GM21381 (cell line): Measurements from ENCODE around the gene CASP5.
"Not testable (repeated sequence)": the region's sequence is repeated elsewhere in the genome, so short reads cannot be mapped to it uniquely, and the experiment has no call there.

ENCODE experiments used
- ATAC-seq: cut with Tn5 transposase; IDR thresholded peaks from one replicate; pipeline ENCODE4 v1.9.1; 2021; ENCODE audit warnings: mild to moderate bottlenecking, moderate library complexity; ENCODE audit not compliant: unreplicated experiment

CASP5 gene

DNA sequence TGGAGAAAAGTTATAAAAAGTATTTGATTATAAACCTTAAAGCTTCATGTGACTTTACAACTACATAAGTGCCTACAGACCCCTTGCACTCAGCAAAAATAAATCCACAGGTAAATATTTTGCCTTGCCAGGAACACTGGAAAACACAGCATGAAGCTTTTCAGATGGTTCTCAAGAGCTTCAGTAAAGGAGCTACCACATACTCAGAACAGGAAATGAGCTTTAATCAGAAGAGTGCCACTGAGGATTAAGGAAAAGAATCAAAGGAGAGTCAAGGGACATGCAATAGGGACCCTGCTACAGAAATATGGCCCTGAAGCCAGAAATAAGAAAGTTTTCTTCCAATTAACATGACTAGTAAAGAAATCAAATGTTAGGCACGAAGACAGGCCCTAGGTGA, 10.8 kb upstream of the CASP5 start:
- ATAC-seq = no peak

DNA sequence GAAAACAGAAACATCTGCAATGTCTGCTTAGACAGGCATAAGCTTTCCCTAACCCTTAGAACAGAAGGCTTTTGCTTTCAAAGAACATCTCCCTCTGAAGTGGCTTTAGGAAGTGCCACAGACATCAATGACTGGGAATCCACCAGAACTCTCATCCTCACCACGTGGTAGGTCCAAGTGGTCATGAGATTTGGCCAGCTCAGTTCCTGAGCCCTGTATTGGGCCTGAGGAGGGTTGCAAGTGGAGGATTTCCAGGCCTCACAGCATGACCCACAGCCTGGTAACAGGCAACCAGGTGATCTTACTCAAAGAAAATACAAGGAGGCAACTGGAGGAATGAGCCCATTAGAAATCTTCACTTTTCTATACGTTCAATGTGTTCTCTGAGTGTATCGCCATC, 10.4 kb upstream of the CASP5 start:
- ATAC-seq = no peak

DNA sequence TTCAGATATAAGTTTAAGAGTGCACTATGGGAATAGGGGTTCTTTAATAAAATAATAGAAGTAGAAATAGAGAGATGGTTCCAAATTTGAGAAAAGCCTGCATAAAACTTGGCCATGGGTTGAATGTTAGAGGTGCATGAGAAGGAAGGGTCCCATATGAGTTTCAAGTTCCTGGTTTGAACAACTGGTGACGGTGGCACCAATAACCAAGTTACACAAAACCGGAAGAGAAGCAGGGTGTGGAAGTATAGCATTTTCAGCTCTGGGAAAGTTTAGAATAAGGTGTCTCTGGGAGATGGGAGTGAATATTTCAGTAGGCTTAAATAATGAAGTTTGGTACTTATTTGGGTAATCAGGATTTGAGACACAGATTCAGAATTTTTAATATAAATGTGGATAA, 9.5 kb upstream of the CASP5 start:
- no peak for ATAC-seq

DNA sequence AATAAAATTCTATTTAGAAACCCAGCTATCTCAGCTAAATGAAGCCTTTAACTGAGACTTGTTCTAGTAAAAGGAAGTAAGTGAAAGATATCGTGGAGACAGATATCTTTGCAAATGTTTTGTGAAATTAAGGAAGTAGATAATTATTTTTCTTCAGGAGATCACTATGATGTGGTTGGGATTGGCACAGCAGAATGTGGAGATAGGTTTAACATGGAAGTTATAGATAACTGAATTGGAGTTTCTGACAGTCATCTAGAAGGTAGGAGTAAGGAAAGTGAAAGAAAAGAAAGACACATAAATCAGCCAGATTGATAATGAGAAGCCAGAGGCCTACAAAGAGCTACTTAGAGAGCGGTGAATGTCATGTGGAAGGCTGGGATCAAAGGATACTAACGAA, 4.7 kb upstream of the CASP5 start:
- ATAC-seq = no peak

DNA sequence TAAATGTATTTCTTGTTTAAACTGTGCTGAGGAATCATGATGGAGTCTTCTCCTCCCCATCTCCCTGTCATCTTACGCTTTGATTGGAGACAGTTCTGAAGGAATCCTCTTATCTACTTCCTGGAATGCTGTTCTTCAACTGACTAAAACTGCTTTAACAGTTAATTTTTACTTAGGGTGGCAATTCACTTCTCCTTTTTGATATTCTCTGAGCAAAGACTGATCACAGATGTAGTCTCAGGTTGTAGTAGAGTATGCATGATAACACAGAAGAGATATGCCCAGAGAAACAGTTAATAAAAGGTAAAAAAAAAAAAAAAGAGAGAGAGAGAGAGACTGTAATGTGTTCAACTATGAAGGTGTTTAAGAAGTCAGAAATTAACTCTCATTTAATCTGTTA, 1.4 kb upstream of the CASP5 start:
- no peak for ATAC-seq

DNA sequence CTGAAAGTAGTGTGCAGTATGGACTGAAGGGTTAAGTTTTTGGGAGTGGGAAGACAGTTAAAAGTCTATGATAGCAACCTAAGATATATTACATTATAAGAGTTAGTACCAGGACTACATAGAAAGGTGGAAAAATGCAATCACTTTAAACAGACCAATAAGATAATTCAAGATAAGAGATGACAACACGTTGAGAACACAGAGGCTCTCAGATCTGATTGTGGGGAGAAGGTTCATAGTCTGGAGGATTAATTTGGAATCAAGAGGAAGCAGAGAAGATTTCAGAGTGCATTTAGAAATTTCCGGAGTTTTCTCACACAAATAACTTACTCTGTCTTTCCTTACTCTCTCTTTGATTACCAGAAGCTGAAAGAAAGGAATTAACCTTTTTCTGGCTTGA, 441 bp downstream of the CASP5 start:
- no peak for ATAC-seq

DNA sequence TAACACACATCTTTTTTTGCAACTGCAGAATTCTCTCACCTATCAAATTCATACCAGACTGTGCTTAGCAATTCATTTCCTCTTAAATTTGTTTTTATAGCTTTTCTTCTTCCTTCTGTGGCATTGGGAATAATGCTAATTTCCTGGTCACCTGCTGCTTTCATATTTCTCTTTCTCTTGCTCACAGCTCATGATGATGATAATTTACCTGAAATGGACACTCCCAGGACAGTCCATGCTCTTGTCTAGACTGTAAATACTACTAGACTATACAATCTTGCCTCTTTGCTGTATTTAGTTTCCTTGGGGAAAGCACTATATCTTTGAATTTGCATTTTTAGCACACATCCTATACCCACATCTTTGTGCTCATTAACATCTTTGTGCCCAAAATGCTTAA, 15.5 kb downstream of the CASP5 start:
- no peak for ATAC-seq

DNA sequence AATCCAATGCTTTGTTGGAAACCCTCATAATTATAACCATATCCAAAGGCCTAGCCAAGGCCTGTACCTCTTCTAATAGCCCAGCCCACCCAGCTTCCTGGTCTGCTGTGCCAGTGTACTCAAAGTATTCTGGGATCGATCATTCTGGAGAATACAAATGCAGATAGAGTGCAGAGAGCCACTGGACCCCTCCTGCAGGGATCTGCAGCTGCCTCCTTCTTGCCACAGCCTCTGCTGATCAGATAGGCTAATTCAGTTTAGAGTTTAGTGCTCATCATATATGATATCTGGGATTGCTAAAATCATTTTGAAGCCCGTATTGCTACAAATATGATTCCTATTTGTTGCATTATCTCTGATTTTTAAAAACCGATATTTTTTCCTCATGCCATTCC, 17.5 kb downstream of the CASP5 start:
- ATAC-seq = no peak

DNA sequence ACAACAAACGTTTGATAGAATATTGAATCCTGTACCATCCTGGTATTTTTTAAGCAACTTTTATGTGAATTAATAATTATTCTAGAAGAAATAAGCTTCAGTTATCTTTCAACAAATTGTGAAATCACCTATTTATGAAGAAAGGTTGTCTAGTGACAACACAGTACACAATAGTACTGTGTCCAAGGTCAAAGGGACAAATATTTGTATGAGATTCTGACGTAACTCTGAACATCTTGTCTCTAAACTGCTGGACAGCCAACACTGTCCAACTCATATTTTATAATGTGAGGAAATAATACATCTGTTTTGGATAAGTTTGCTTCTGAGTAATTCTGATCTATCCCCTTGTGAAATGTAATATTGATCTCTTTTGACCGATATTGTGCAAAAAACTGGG, 18.9 kb downstream of the CASP5 start:
- ATAC-seq = no peak

DNA sequence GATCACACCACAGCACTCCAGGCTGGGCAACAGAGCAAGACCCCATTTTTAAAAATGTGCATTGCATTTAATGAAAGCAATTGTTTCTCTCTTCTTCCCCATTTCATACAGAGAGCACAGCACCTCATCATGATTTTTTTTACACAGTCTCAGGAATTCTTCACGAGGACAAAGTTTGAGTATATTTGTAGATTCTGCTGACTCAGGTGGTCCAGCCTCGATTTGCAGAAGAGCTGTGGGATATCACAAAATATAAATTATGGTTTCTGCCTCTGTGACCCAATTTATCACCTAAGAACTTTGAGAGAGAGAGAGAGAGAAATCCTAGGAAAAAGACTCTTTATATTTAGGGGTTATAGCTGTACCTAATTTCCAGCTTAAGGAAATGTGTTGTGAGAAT, 19.8 kb downstream of the CASP5 start:
- no peak for ATAC-seq

DNA sequence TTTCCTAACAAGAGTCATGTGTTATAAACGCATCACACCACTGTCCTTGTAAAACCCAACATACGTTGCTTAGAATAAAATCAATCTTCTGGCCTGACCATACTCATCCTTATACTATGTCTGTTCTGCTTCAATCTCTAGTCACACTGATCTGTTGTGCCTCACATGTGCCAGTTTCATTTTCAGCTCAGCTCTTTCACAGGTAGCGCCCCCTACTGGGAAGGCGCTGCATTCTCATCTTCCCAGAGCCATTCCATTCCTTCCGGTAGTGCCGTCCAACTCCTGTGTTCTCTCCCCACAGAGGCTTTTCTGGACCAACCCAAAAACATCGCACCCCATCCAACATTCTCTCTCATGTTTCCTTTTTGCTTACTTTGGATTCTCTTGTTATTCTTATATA, 22.2 kb downstream of the CASP5 start:
- peak; percentile 91 for ATAC-seq

DNA sequence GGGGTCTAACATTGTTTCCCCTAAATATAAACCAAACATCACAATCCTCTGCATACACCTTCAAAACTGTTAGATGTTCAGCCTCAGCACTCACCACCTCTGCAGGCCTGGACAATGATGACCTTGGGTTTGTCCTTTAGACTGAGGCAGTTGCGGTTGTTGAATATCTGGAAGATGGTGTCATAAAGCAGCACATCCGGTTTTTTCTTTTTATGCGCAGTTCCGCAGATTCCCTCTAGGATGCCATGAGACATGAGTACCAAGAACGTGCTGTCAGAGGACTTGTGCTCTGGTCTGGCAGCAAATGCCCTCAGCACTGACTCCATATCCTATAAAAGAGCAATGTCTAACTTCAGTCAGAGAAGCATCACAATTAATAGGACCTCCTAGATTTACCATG, 22.8 kb downstream of the CASP5 start:
- no peak for ATAC-seq

DNA sequence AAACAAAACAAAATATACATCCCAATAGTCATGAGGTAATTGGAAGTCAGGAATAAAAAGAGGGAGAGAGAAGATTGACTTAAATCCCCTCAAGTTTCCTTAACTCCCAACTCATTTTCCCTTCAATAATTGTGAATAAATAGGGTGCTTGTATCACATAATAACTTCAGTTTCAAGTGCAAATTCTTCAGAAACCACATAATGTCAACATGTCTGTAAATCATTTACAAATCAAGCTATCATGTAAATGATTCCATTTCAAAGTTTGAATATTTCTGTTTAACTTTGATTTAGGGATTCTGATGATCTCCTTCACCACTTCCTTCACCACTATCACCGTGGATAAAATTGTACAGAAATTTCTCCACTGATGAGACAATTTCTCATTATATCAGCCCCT, 23.2 kb downstream of the CASP5 start:
- ATAC-seq = no peak

DNA sequence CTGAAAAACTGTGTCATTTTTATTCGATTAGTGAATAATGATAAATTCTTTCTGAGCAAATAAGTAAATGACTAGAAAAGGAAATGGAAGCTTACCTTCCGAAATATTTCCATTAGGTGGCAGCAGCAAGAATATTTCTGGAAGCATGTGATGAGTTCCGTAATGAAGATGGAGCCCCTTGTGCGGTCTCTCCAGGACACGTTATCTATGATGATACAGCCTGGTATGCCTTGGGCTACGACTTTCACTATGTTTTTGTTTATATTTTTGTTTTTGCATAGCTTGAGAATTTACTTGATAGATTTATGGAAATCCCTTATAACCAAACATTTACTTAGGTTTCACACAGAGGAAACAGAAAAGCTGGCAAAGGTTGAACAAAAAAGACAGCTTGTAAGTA, 25.7 kb downstream of the CASP5 start:
- no peak for ATAC-seq

DNA sequence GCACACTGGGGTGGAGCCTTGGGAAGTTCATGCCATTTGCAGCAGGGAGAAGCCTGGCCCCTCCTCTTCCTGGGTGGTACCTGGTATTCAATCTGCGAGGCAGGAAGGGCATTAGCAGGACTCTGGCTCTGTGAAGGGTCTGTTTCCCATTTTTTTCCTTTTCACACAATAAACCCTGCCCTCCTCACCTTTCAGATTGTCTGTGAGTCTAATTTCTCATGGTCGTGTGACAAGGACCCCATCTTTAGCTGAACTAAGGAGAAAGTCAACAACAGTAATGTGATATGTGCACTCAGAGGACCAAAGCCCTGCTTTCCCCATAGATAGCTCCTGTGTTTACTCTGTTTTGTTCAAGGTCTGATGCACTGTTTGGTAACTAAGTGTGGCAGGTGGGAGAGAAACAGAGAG, 28.0 kb downstream of the CASP5 start:
- no peak for ATAC-seq

DNA sequence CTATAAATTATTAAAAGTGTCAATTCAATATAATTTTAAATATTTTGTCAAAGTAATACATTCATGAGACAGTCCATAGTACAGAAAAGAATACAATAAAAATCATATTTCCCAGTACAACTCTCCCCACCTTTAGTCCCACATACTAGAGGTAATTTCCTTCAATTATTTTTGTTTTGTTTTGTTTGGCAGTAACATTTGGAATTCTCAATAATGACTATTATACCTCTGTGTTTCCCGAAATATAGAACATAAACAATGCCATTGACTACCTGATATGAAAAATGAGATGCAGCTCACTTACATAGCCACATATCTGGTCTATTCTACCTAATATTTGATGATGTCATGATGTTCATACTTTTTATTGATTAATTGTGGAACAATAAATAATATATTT, 30.2 kb downstream of the CASP5 start:
- ATAC-seq = no peak

DNA sequence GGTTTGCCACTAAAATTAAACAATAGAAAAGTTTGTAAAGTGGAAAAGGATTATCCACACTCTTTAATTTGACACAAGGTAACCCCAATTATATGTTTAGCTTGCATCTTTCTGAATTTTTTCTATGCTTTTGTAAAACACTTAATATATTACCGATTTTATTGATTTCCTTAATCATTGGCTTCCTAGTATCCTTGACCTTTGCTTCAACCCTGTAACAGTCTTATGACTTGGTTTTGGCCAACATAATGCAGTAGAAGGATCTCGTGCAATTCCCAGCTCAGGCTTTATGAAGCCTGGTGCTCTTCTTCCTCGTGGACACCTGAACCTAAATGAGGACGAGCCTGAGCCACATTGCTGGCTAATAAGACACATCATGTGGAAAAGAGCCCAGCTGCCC, 31.0 kb downstream of the CASP5 start:
- ATAC-seq = no peak

DNA sequence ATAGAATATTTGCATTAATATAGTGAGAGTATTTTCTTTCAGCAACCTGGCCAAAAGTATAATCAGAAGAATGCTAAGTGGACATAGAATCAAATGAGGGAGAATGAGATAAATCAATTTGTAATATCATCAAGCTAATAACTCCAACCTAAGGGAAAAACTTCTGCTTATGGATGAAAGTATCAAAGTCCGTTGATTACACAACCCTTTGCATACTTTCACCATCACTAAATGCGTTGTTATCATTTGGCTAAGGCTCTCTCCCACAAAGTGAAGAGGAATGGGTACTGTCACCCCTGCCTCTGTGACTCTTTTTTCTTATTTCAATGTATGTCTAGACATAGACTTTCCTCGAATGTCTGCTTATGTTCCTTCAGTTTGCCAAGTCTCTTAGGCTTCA, 38.2 kb downstream of the CASP5 start:
- ATAC-seq = no peak

DNA sequence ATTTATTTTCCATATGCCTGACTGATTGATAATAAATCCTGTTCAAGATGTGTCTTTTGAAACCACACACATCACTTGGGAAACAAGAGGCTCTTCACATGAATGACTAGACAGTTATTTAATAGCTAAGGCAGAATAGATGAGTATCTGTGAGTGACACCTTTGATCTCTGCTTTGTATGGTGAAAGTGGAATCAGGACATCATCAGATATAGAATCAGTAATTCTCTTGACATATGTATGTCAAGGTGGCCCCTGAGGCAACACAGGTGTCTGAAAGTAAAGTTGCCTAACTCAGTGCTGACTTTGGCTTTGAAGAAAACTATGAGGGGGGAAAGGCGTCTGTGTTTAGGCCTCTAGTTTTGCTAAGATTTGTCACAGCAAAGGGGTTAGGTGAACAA, 43.1 kb downstream of the CASP5 start:
- no peak for ATAC-seq

DNA sequence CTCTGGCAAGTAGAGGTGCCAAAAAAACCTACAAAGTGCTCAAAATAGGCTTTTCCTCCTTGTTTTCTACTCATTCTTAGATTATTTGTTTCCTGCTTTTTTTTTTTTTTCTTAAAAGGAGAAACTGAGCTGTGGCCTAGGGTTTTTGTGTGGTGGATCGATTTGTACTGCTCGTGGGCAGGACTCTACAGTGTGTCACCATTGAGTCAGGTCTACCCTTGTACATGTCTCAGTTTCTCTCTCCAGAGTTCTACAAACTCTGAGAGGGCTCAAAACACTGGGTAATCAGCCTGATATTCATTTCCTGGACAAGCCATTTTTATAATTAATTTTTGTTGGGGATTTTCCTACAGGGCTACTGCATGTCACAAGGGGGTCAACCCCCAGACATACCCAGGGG, 49.4 kb downstream of the CASP5 start:
- no peak for ATAC-seq

DNA sequence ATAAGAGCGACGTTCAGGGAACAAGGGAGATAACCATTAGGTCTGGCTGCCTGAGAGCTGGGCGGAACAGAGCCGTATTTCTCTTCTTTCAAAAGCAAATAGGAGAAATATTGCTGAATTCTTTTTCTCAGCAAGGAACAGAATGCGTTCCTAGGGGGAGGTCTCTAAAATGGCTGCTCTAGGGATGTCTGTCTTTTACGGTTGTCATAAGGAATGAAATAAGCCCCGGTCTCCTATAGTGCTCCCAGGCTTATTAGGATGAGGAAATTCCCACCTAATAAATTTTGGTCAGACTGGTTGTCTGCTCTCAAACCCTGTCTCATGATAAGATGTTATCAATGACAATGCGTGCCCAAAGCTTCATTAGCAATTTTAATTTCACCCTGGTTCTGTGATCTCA, 50.0 kb downstream of the CASP5 start:
- ATAC-seq = not testable (repeated sequence)

DNA sequence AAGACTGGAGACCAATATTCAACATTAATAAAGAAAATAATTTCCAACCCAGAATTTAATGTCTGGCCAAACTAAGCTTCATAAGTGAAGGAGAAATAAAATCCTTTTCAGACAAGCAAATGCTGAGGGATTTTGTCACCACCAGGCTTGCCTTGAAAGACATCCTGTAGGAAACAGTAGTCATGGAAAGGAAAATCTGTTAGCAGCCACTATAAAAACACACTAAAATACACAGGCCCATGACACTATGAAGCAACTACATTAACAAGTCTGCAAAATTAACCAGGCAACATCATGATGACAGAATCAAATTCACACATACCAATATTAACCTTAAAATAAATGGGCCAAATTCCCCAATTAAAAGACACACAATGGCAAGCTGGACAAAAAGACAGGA, 52.2 kb downstream of the CASP5 start:
- no peak for ATAC-seq

DNA sequence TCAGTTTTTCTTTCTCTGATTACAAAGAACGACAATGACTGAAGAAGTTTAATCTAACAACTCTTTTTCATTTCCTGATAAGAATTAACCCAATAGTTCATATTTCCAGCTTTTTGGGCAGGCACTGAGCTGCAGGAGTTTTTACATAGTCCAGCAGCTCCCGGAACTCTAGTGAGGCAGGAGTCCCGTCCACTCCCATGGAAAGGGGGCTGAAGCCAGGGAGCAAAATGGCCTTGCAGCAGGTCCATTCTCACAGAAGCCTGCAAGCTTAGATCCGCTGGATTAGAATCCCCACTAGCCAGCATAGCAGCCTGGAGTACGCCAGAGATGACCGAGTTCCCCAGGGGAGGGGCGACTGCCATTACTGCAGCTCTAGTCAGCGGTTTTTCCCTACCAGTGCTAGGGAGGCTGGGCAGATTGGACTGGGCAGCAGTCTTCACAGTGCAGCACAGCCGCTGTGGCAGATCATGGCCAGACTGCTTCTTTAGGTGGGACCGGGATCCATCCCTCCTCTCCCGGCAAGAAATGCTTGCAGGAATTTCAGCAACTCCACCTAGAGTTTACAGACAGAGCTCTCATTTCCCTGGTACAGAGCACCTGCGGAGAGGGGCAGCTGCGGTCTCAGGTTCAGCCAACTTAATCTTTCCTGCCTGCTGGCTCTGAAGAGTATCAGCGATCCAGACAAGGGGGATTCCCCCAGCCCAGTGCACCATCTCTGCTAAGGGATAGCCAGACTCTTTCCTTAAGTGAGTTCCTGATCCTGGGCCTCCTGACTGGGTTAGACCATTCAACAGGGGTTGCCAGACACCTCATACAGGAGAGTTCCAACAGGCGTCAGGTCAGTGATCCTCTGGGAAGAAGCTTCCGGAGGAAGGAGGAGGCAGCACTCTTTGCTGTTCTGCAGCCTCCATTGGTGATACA, 53.9 kb downstream of the CASP5 start:
- no peak for ATAC-seq
